ENCODE data around the gene DRC1.

DRC1 gene

GRCh38 chr2:26474261-26474785 lies 72.6 kb downstream of the DRC1 start:
- Histone ChIP-seq H3K9ac (no peak overlapping the region), H3K4me3 (no peak overlapping the region), H4K20me1 (no peaks in the 10 kb centered on the region), H3K4me2 (no peak overlapping the region), H3K9me3 (no peaks in the 10 kb centered on the region), H3K27me3 (no peaks in the 10 kb centered on the region), H3K4me1 (peaks cover 17% of the 10 kb centered on the region), H3K27ac (no peak overlapping the region), H3K36me3 (no peaks in the 10 kb centered on the region)
- no peak for TF ChIP-seq Cebpa-rat (IDR thresholded peaks at IDR 0.05)

- H3K27ac ChIP-seq, result no peak overlapping the region
Measured at GRCh38 chr2:26475037-26475436, 73.3 kb downstream of the DRC1 start.

GRCh38 chr2:26475832-26476501 lies 74.2 kb downstream of the DRC1 start:
- Histone ChIP-seq H3K27ac (no peak overlapping the region), H3K9ac (no peak overlapping the region)
- no peak for TF ChIP-seq Cebpa-rat (IDR thresholded peaks at IDR 0.05)

More at GRCh38 chr2:26475037-26475436, 73.3 kb downstream of the DRC1 start:
- H3K4me1 ChIP-seq, result peaks cover 17% of the 10 kb centered on the region
- H3K36me3 ChIP-seq, result no peaks in the 10 kb centered on the region
- no peaks in the 10 kb centered on the region for H4K20me1 ChIP-seq
- H3K9me3 ChIP-seq, result no peaks in the 10 kb centered on the region
- no peaks in the 10 kb centered on the region for H3K27me3 ChIP-seq
- H3K4me3 ChIP-seq, result no peak overlapping the region
- no peak overlapping the region for H3K9ac ChIP-seq
- H3K4me2 ChIP-seq, result no peak overlapping the region
- no peak for TF ChIP-seq Cebpa-rat (IDR thresholded peaks at IDR 0.05)

GRCh38 chr2:26477126-26477910 lies 75.6 kb downstream of the DRC1 start:
- Histone ChIP-seq H3K36me3 (no peaks in the 10 kb centered on the region), H3K4me3 (no peak overlapping the region), H3K4me1 (peaks cover 17% of the 10 kb centered on the region), H3K9me3 (no peaks in the 10 kb centered on the region), H3K27me3 (no peaks in the 10 kb centered on the region), H3K9ac (no peak overlapping the region), H4K20me1 (no peaks in the 10 kb centered on the region), H3K4me2 (peak overlapping the region; percentile 53), H3K27ac (peak overlapping the region; percentile 35; the same call in 1 of the 2 replicates)
- TF ChIP-seq Cebpa-rat (IDR thresholded peaks at IDR 0.05), result no peak

More at GRCh38 chr2:26475832-26476501, 74.2 kb downstream of the DRC1 start:
- H3K36me3 ChIP-seq, result no peaks in the 10 kb centered on the region
- no peak overlapping the region for H3K4me3 ChIP-seq
- H3K4me2 ChIP-seq, result no peak overlapping the region
- no peaks in the 10 kb centered on the region for H4K20me1 ChIP-seq
- peaks cover 17% of the 10 kb centered on the region for H3K4me1 ChIP-seq
- no peaks in the 10 kb centered on the region for H3K27me3 ChIP-seq
- no peaks in the 10 kb centered on the region for H3K9me3 ChIP-seq

- no peak for TF ChIP-seq Cebpa-rat (IDR thresholded peaks at IDR 0.05)
- H3K9me3 ChIP-seq, result no peaks in the 10 kb centered on the region
- no peaks in the 10 kb centered on the region for H3K27me3 ChIP-seq
- no peaks in the 10 kb centered on the region for H3K36me3 ChIP-seq
- H3K9ac ChIP-seq, result no peak within 1 kb of the TSS
- no peak within 1 kb of the TSS for H3K4me3 ChIP-seq
- H3K4me1 ChIP-seq, result peaks cover 17% of the 10 kb centered on the region
- H3K4me2 ChIP-seq, result peak within 1 kb of the TSS; percentile 53
- peak within 1 kb of the TSS; percentile 35; the same call in 1 of the 2 replicates for H3K27ac ChIP-seq
- no peaks in the 10 kb centered on the region for H4K20me1 ChIP-seq
Measured at GRCh38 chr2:26477911-26478253, 76.2 kb downstream of the DRC1 start, which contains the start of gene OTOF. TSS of gene OTOF (minus strand) at chr2:26478124.

GRCh38 chr2:26478366-26478765 lies 76.6 kb downstream of the DRC1 start:
- Histone ChIP-seq H3K27me3 (no peaks in the 10 kb centered on the region), H4K20me1 (no peaks in the 10 kb centered on the region), H3K36me3 (no peaks in the 10 kb centered on the region), H3K9me3 (no peaks in the 10 kb centered on the region), H3K4me3 (no peak overlapping the region), H3K9ac (no peak overlapping the region), H3K4me1 (peaks cover 17% of the 10 kb centered on the region), H3K27ac (no peak overlapping the region), H3K4me2 (peak overlapping the region; percentile 53)
- no peak for TF ChIP-seq Cebpa-rat (IDR thresholded peaks at IDR 0.05)

GRCh38 chr2:26479131-26479788 lies 77.5 kb downstream of the DRC1 start:
- H3K27ac ChIP-seq, result no peak overlapping the region
- peaks cover 17% of the 10 kb centered on the region for H3K4me1 ChIP-seq
- H3K4me3 ChIP-seq, result no peak overlapping the region
- no peaks in the 10 kb centered on the region for H3K27me3 ChIP-seq
- H3K4me2 ChIP-seq, result no peak overlapping the region
- H3K36me3 ChIP-seq, result no peaks in the 10 kb centered on the region
- no peaks in the 10 kb centered on the region for H4K20me1 ChIP-seq
- H3K9ac ChIP-seq, result no peak overlapping the region
- no peaks in the 10 kb centered on the region for H3K9me3 ChIP-seq
- no peak for TF ChIP-seq Cebpa-rat (IDR thresholded peaks at IDR 0.05)

- no peak for TF ChIP-seq Cebpa-rat (IDR thresholded peaks at IDR 0.05)
- no peaks in the 10 kb centered on the region for H4K20me1 ChIP-seq
- peaks cover 17% of the 10 kb centered on the region for H3K4me1 ChIP-seq
- H3K27me3 ChIP-seq, result no peaks in the 10 kb centered on the region
- H3K4me2 ChIP-seq, result no peak overlapping the region
- no peaks in the 10 kb centered on the region for H3K9me3 ChIP-seq
- H3K9ac ChIP-seq, result no peak overlapping the region
- H3K4me3 ChIP-seq, result no peak overlapping the region
- H3K36me3 ChIP-seq, result no peaks in the 10 kb centered on the region
- no peak overlapping the region for H3K27ac ChIP-seq
Measured at GRCh38 chr2:26479789-26480565, 78.3 kb downstream of the DRC1 start.

Data from BLaER1 (cell line).